Natural killer cell (primary cell): ENCODE measurements around the gene CDKAL1. TPM values are rescaled to one million over a fixed set of nuclear protein-coding genes. Genes with fewer than 3 reads are reported as not detected.

Experiments
- ATAC-seq, 3 donors: fragments of 150-1000 bp in 2 of 3; fragments of 200-7000 bp in 1 of 3; cut with Tn5 transposase; 1 replicate in 1 of 3; 2 replicates in 2 of 3; pipeline ENCODE4 v1.10.0; 2021; ENCODE audit warnings: mild to moderate bottlenecking in 2 of 3, moderate library complexity in 2 of 3
- DNase-seq, 2 donors: peaks; one replicate each; pipeline versions ENCODE4 v3.0.0 to v3.0.0-alpha.2; 2013 to 2021; ENCODE audit warnings: mixed read lengths in 1 of 2
- H3K27ac ChIP-seq: one replicate; pipeline ENCODE4 v1.5.1; 2013; ENCODE audit warnings: mild to moderate bottlenecking, low read length
- H3K27me3 ChIP-seq: one replicate; pipeline ENCODE4 v1.6.1; 2013; ENCODE audit warnings: low read length; ENCODE audit not compliant: control insufficient read depth, insufficient read depth
- H3K36me3 ChIP-seq: one replicate; pipeline ENCODE4 v1.6.1; 2013; ENCODE audit warnings: low read length; ENCODE audit not compliant: control insufficient read depth, insufficient read depth
- H3K4me1 ChIP-seq: one replicate; pipeline ENCODE4 v1.6.1; 2013; ENCODE audit warnings: low read length; ENCODE audit not compliant: control insufficient read depth, insufficient read depth
- H3K4me3 ChIP-seq: one replicate; pipeline ENCODE4 v1.5.1; 2013; ENCODE audit warnings: low read length
- H3K9me3 ChIP-seq: one replicate; pipeline ENCODE4 v1.6.1; 2013; ENCODE audit warnings: low read length; ENCODE audit not compliant: control insufficient read depth, insufficient read depth
- H3K27ac Mint-ChIP-seq, 2 donors: one replicate each; pipeline ENCODE4 v1.8.0; 2022; ENCODE audit warnings: mild to moderate bottlenecking in 2 of 2, mixed read lengths in 2 of 2, moderate library complexity in 1 of 2
- H3K27me3 Mint-ChIP-seq, 2 donors: one replicate each; pipeline ENCODE4 v1.8.0; 2022; ENCODE audit warnings: low read depth in 2 of 2, mixed read lengths in 2 of 2
- H3K36me3 Mint-ChIP-seq: one replicate; pipeline ENCODE4 v1.8.0; 2022; ENCODE audit warnings: mixed read lengths
- H3K4me1 Mint-ChIP-seq, 2 donors: one replicate each; pipeline ENCODE4 v1.8.0; 2022; ENCODE audit warnings: mixed read lengths in 2 of 2
- H3K4me3 Mint-ChIP-seq: one replicate; pipeline ENCODE4 v1.8.0; 2022; ENCODE audit warnings: mild to moderate bottlenecking, moderate library complexity, mixed read lengths
- H3K9me3 Mint-ChIP-seq, 2 donors: one replicate each; pipeline ENCODE4 v1.8.0; 2022; ENCODE audit warnings: mixed read lengths in 2 of 2
- CTCF ChIP-seq: fragments of 200-600 bp; IDR thresholded peaks from one replicate; pipeline ENCODE4 v1.8.0; 2022; ENCODE audit warnings: antibody characterized with exemption
- WGBS: methylation state at CpG from one replicate; pipeline ENCODE4 v1.1.7; 2013; ENCODE audit warnings: missing lambda C conversion rate; ENCODE audit not compliant: insufficient coverage; 5-methylcytosine and 5-hydroxymethylcytosine counted together
- intact Hi-C: fragments of 100-400 bp; cut with micrococcal nuclease; formaldehyde crosslinking; loops from one replicate; pipeline ENCODE4 v1.14.2; 2022
- total RNA-seq, 4 donors: library from RNA; stranded (reverse); fragments of 120-200 nt in 1 of 4; gene quantifications; one replicate each; pipeline versions ENCODE4 v1.2.3 to v1.2.4, GENCODE V29; 2013 to 2022

CDKAL1 gene
- total RNA-seq, 3 donors from 2014 or later (not counting 1 experiment from before 2014, with no cell fraction given), result 26.0 to 32.8 (median 28.9) TPM

GRCh38 chr6:20657274-20657800 lies 123.1 kb downstream of the CDKAL1 start:
- H3K4me3 ChIP-seq, result no peak overlapping the region
- no peak for ATAC-seq
- no peak overlapping the region for H3K27ac ChIP-seq
- Mint-ChIP-seq H3K27me3 (no peaks in the 10 kb centered on the region), H3K4me3 (no peak overlapping the region), H3K36me3 (no peaks in the 10 kb centered on the region), H3K9me3 (no peaks in the 10 kb centered on the region), H3K4me1 (peaks cover 24 to 39% of the 10 kb centered on the region in 2 donors), H3K27ac (no peak overlapping the region)
- 100% methylated on average over 1 of the region's 2 CpGs for WGBS
- DNase-seq, result no peak
- no peaks in the 10 kb centered on the region for H3K27me3 ChIP-seq
- no peaks in the 10 kb centered on the region for H3K9me3 ChIP-seq
- H3K36me3 ChIP-seq, result peaks cover 1% of the 10 kb centered on the region
- intact Hi-C loops, result no loop called here
- no peak for TF ChIP-seq CTCF
- H3K4me1 ChIP-seq, result no peaks in the 10 kb centered on the region

GRCh38 chr6:20658053-20658452 lies 123.8 kb downstream of the CDKAL1 start:
- Histone ChIP-seq H3K36me3 (no peaks in the 10 kb centered on the region), H3K4me1 (no peaks in the 10 kb centered on the region), H3K9me3 (no peaks in the 10 kb centered on the region), H3K27ac (no peak overlapping the region), H3K27me3 (no peaks in the 10 kb centered on the region), H3K4me3 (no peak overlapping the region)
- DNase-seq, result no peak
- no peaks in the 10 kb centered on the region for H3K9me3 Mint-ChIP-seq
- H3K4me3 Mint-ChIP-seq, result no peak overlapping the region
- intact Hi-C loops, result no loop called here
- H3K27me3 Mint-ChIP-seq, result no peaks in the 10 kb centered on the region
- H3K36me3 Mint-ChIP-seq, result no peaks in the 10 kb centered on the region
- peaks cover 31 to 46% of the 10 kb centered on the region in 2 donors for H3K4me1 Mint-ChIP-seq
- ATAC-seq, result no peak
- WGBS, result 81% methylated on average over 2 of the region's 2 CpGs
- TF ChIP-seq CTCF, result no peak
- H3K27ac Mint-ChIP-seq, result no peak overlapping the region

DNA sequence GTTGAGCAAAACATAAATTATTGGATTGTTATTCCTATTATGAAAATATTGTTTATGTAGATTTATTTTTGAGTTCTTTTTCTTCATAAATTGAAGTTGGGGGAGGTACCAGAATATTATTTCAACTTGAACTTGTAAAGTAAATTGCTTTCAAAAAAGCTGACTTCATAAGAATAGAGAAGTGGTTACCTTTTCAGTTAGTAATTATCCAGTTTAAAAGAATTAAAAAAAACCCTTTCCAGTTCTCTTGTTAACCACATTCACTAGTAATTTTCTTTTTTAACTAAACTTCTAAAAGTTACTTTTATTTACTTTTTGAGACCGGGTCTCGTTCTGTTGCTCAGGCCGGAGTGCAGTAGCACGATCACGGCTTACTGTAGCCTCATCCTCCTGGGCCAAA lies 124.3 kb downstream of the CDKAL1 start:
- whole genome bisulfite sequencing, result 93% methylated on average over 5 of the region's 5 CpGs
- no peaks in the 10 kb centered on the region for H3K36me3 ChIP-seq
- Mint-ChIP-seq H3K27me3 (no peaks in the 10 kb centered on the region), H3K27ac (no peak overlapping the region), H3K4me1 (peaks cover 34 to 47% of the 10 kb centered on the region in 2 donors), H3K36me3 (no peaks in the 10 kb centered on the region), H3K9me3 (no peaks in the 10 kb centered on the region), H3K4me3 (no peak overlapping the region)
- no peaks in the 10 kb centered on the region for H3K4me1 ChIP-seq
- ATAC-seq (no peak), DNase-seq (no peak)
- no peaks in the 10 kb centered on the region for H3K27me3 ChIP-seq
- H3K4me3 ChIP-seq, result no peak overlapping the region
- intact Hi-C loops, result no loop called here
- H3K9me3 ChIP-seq, result no peaks in the 10 kb centered on the region
- H3K27ac ChIP-seq, result no peak overlapping the region
- no peak for TF ChIP-seq CTCF

GRCh38 chr6:20660534-20660933 lies 126.3 kb downstream of the CDKAL1 start:
- Mint-ChIP-seq H3K4me3 (no peak overlapping the region), H3K36me3 (no peaks in the 10 kb centered on the region), H3K4me1 (peaks cover 34 to 52% of the 10 kb centered on the region in 2 donors), H3K27me3 (no peaks in the 10 kb centered on the region), H3K27ac (no peak overlapping the region), H3K9me3 (no peaks in the 10 kb centered on the region)
- ATAC-seq, result no peak
- no peaks in the 10 kb centered on the region for H3K9me3 ChIP-seq
- H3K36me3 ChIP-seq, result no peaks in the 10 kb centered on the region
- H3K4me3 ChIP-seq, result no peak overlapping the region
- WGBS, result 100% methylated on average over 1 of the region's 3 CpGs
- no peak for TF ChIP-seq CTCF
- H3K4me1 ChIP-seq, result no peaks in the 10 kb centered on the region
- no peak for DNase-seq
- H3K27ac ChIP-seq, result no peak overlapping the region
- H3K27me3 ChIP-seq, result no peaks in the 10 kb centered on the region
- intact Hi-C loops, result no loop called here
